Kidney (tissue), 14 donors: ENCODE data around the gene DBNDD1. TPM values are rescaled to one million over a fixed set of nuclear protein-coding genes. Genes with fewer than 3 reads are reported as not detected.

Source experiments
- DNase-seq, 5 donors: peaks; one replicate each; pipeline ENCODE4 v3.0.0-alpha.2; 2013 to 2020
- FAIRE-seq: peaks from 2 replicates; lab custom pipeline; 2012; peaks lifted over from hg19 to GRCh38; lab: Jason Lieb, UNC
- H3K27ac ChIP-seq, 2 donors: one replicate each; pipeline ENCODE4 v1.7.0; 2013; ENCODE audit warnings: low read depth in 2 of 2, low read length in 2 of 2, inconsistent platforms in 1 of 2
- H3K27me3 ChIP-seq: one replicate; pipeline ENCODE4 v1.7.1; 2013; ENCODE audit warnings: low read length, inconsistent platforms; ENCODE audit not compliant: control insufficient read depth, insufficient read depth
- H3K36me3 ChIP-seq, 3 donors: one replicate each; pipeline versions ENCODE4 v1.7.0 to v1.7.1; 2013; ENCODE audit warnings: low read length in 3 of 3, control low read depth in 1 of 3, inconsistent platforms in 1 of 3; ENCODE audit not compliant: insufficient read depth in 3 of 3, control insufficient read depth in 2 of 3
- H3K4me1 ChIP-seq, 3 donors: one replicate each; pipeline versions ENCODE4 v1.7.0 to v1.7.1; 2013; ENCODE audit warnings: low read length in 3 of 3, inconsistent platforms in 1 of 3, low read depth in 1 of 3; ENCODE audit not compliant: control insufficient read depth in 2 of 3, insufficient read depth in 2 of 3
- H3K4me3 ChIP-seq, 3 donors: one replicate each; pipeline versions ENCODE4 v1.7.0 to v1.8.1; 2013; ENCODE audit warnings: low read length in 3 of 3, control low read depth in 1 of 3, inconsistent platforms in 1 of 3
- H3K9ac ChIP-seq, 3 donors: one replicate each; pipeline versions ENCODE4 v1.7.0 to v1.7.1; 2013; ENCODE audit warnings: low read length in 3 of 3, control low read depth in 1 of 3, inconsistent platforms in 1 of 3
- H3K9me3 ChIP-seq, 3 donors: one replicate each; pipeline versions ENCODE4 v1.7.0 to v1.7.1; 2013; ENCODE audit warnings: low read length in 3 of 3, control low read depth in 1 of 3, inconsistent platforms in 1 of 3; ENCODE audit not compliant: control insufficient read depth in 2 of 3, insufficient read depth in 1 of 3
- CTCF ChIP-seq: IDR thresholded peaks from 3 replicates; pipeline ENCODE4 v1.5.1; 2012; ENCODE audit warnings: mild to moderate bottlenecking, moderate library complexity, borderline replicate concordance; ENCODE audit not compliant: insufficient read depth; ENCODE audit errors: extremely low read depth
- intact Hi-C: fragments of 100-400 bp; cut with DNase I; formaldehyde crosslinking; loops from one replicate; pipeline ENCODE4 v1.11.1; 2022
- polyA plus RNA-seq: library from polyadenylated mRNA; stranded (reverse); fragments of 350-450 nt; fragmentation: Illumina TruSeq; extraction: RNeasy Lipid Tissue Mini Kit (QIAGEN cat#74804); gene quantifications from one replicate; pipeline ENCODE4 v1.2.3, GENCODE V29; 2014; ENCODE audit warnings: low read depth, low replicate concordance; ENCODE audit not compliant: insufficient read depth
- total RNA-seq: library from RNA; stranded (reverse); fragmentation: NEBNext Ultra II Directional; extraction: Animal tissue kit (Norgen Biotek cat#: 25700); gene quantifications from one replicate; pipeline ENCODE4 v1.2.1, GENCODE V29; 2021
- donor health status: control.
- donor health status: control.
- donor health status: control.
- donor health status: control.
- donor health status: control.
- donor health status: DM: yes; HTN: yes; CAD: no.
- donor health status: Normal renal cell carcinoma (clear cell type).

DBNDD1 gene
- total and polyA plus RNA-seq, 2 donors from 2014 or later, result 15.1 to 16.3 TPM

GRCh38 chr16:90001761-90002503, 17.3 kb downstream of the DBNDD1 start:
- H3K27me3 ChIP-seq, result no peaks in the 10 kb centered on the region
- no peaks in the 10 kb centered on the region for H3K4me1 ChIP-seq
- no peaks in the 10 kb centered on the region for H3K9me3 ChIP-seq
- FAIRE-seq, result no peak
- no peak overlapping the region for H3K27ac ChIP-seq
- H3K4me3 ChIP-seq, result no peak overlapping the region
- H3K9ac ChIP-seq, result no peak overlapping the region
- no peak for TF ChIP-seq CTCF
- intact Hi-C loops, result no loop called here
- no peak for DNase-seq
- H3K36me3 ChIP-seq, result peaks cover 0 to 3% (median 2%) of the 10 kb centered on the region in 3 donors

GRCh38 chr16:90000733-90001427, 18.4 kb downstream of the DBNDD1 start:
- no peak overlapping the region for H3K9ac ChIP-seq
- no peak overlapping the region for H3K27ac ChIP-seq
- H3K9me3 ChIP-seq, result no peaks in the 10 kb centered on the region
- no peak for TF ChIP-seq CTCF
- H3K27me3 ChIP-seq, result no peaks in the 10 kb centered on the region
- peaks cover 0 to 8% (median 4%) of the 10 kb centered on the region in 3 donors for H3K36me3 ChIP-seq
- FAIRE-seq (no peak), DNase-seq (no peak)
- H3K4me3 ChIP-seq, result no peak overlapping the region
- H3K4me1 ChIP-seq, result no peaks in the 10 kb centered on the region
- intact Hi-C loops, result no loop called here

- peaks cover 4 to 16% (median 6%) of the 10 kb centered on the region in 3 donors for H3K36me3 ChIP-seq
- no peaks in the 10 kb centered on the region for H3K9me3 ChIP-seq
- no peaks in the 10 kb centered on the region for H3K4me1 ChIP-seq
- intact Hi-C loops, result no loop called here
- DNase-seq (no peak), FAIRE-seq (no peak)
- H3K27ac ChIP-seq, result no peak overlapping the region
- no peaks in the 10 kb centered on the region for H3K27me3 ChIP-seq
- H3K4me3 ChIP-seq, result no peak overlapping the region
- no peak for TF ChIP-seq CTCF
- H3K9ac ChIP-seq, result no peak overlapping the region
Measured at GRCh38 chr16:89999831-90000574, 19.3 kb downstream of the DBNDD1 start.
